ENCODE data around the gene GNB5.
A peak's percentile ranks its signal among the peaks of the same experiment; 100 is the strongest.
"Not testable (repeated sequence)": the region's sequence is repeated elsewhere in the genome, so short reads cannot be mapped to it uniquely, and the experiment has no call there.

The GNB5 gene

DNA sequence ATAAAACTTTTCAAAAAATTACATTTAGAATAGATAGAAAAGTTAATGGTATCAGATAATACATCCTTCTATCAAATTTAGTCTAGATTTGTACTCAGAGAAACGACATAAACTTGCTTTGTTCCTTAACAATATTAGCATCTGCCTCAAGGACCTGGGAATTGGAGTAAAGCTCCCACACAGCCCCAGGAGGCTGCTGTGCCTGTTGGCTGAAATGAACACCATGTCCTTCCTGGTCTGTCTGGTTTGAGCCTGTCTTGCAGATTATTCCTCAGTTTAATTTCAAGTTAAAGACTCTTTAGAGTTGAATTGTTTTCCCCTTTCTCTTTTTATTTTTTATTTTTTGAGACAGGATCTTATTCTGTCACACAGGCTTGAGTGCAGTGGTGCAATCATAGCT is 19.4 kb downstream of the GNB5 start:
- no peak for DNase-seq (ENCODE audit: low read depth)
- TF ChIP-seq, protein P1, sequence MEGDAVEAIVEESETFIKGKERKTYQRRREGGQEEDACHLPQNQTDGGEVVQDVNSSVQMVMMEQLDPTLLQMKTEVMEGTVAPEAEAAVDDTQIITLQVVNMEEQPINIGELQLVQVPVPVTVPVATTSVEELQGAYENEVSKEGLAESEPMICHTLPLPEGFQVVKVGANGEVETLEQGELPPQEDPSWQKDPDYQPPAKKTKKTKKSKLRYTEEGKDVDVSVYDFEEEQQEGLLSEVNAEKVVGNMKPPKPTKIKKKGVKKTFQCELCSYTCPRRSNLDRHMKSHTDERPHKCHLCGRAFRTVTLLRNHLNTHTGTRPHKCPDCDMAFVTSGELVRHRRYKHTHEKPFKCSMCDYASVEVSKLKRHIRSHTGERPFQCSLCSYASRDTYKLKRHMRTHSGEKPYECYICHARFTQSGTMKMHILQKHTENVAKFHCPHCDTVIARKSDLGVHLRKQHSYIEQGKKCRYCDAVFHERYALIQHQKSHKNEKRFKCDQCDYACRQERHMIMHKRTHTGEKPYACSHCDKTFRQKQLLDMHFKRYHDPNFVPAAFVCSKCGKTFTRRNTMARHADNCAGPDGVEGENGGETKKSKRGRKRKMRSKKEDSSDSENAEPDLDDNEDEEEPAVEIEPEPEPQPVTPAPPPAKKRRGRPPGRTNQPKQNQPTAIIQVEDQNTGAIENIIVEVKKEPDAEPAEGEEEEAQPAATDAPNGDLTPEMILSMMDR (IDR thresholded peaks at IDR 0.05; ENCODE audit: low read depth, low read length, missing control alignments): no peak
- H3K4me3 ChIP-seq (ENCODE audit: low read depth, low read length): no peak overlapping the region

DNA sequence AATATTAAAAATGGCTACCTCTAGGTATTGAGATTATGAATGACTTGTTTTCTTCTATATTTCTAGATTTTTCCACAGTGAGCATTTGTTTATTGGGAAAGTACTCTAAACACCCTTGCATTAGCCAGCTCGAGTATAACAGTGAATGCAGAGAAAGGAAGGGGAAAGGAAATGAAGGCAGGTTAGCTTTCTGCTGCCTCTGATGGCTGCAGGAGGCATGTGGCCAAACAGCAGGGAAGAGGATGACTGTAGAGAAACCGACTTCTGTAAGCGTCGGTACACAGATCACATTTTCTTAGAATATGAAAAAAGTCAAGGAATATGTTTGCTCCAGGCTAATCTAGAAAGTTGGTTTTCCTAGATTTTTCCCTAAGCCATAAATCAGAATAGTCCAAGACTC is 19.8 kb downstream of the GNB5 start:
- no peak for DNase-seq (ENCODE audit: low read depth)
- no peak overlapping the region for H3K4me3 ChIP-seq (ENCODE audit: low read depth, low read length)
- TF ChIP-seq, protein P1 (IDR thresholded peaks at IDR 0.05; ENCODE audit: low read depth, low read length, missing control alignments): no peak

DNA sequence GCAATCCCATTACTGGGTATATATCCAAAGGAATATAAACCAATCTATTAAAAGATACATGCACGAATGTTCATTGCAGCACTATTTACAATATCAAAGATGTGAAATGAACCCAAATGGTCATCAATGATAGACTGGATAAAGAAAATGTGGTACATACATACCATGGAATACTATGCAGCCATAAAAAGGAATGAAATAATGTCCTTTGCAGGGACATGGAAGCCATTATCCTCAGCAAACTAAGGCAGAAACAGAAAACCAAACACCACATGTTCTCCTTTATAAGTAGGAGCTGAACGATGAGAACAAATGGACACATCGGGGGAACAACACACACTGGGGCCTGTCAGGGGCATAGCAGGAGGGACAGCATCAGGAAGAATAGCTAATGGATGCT is 21.0 kb downstream of the GNB5 start:
- not testable (repeated sequence) for DNase-seq (ENCODE audit: low read depth); H3K4me3 ChIP-seq (ENCODE audit: low read depth, low read length)

DNA sequence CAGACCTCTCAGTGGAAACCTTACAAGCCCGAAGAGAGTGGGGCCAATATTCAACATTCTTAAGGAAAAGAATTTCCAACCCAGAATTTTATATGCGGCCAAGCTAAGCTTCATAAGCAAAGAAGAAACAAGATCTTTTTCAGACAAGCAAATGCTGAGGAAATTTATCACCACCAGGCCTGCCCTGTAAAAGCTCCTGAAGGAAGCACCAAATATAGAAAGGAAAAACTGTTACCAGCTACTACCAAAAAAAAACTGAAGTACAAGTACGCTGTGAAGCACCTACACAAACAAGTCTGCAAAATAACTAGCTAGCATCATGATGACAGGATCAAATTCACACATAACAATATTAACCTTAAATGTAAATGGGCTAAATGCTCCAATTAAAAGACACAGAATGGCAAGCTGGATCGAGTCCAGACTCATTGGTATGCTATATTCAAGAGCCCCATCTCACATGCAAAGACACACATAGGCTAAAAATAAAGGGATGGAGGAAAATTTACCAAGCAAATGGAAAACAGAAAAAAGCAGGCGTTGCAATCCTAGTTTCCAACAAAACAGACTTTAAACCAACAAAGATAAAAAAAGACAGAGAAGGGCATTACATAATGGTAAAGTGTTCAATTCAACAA is 25.6 kb downstream of the GNB5 start:
- DNase-seq (ENCODE audit: low read depth); H3K4me3 ChIP-seq (ENCODE audit: low read depth, low read length): not testable (repeated sequence)

DNA sequence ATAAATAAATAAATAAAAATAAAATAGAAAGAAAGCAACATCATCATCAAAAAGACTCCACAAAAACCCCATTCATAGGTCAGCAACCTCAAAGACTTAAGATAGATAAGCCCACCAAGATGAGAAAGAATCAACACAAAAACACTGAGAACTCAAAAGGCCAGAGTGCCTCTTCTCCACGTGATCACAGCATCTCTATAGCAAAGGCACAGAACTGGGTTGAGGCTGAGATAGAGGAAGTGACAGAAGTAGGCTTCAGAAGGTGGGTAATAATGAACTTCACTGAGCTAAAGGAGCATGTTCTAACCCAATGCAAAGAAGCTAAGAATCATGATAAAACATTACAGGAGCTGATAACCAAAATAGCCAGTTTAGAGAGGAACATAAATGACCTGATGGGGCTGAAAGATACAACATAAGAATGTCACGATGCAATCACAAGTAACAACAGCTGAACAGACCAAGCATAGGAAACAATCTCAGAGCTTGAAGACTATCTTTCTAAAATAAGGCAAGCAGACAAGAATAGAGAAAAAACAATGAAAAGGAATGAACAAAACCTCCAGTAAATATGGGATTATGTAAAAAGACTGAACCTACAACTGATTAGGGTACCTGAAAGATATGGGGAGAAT is 26.4 kb downstream of the GNB5 start:
- H3K4me3 ChIP-seq (ENCODE audit: low read depth, low read length): no peak overlapping the region
- DNase-seq (ENCODE audit: low read depth): no peak
- TF ChIP-seq, protein P1 (IDR thresholded peaks at IDR 0.05; ENCODE audit: low read depth, low read length, missing control alignments): no peak

DNA sequence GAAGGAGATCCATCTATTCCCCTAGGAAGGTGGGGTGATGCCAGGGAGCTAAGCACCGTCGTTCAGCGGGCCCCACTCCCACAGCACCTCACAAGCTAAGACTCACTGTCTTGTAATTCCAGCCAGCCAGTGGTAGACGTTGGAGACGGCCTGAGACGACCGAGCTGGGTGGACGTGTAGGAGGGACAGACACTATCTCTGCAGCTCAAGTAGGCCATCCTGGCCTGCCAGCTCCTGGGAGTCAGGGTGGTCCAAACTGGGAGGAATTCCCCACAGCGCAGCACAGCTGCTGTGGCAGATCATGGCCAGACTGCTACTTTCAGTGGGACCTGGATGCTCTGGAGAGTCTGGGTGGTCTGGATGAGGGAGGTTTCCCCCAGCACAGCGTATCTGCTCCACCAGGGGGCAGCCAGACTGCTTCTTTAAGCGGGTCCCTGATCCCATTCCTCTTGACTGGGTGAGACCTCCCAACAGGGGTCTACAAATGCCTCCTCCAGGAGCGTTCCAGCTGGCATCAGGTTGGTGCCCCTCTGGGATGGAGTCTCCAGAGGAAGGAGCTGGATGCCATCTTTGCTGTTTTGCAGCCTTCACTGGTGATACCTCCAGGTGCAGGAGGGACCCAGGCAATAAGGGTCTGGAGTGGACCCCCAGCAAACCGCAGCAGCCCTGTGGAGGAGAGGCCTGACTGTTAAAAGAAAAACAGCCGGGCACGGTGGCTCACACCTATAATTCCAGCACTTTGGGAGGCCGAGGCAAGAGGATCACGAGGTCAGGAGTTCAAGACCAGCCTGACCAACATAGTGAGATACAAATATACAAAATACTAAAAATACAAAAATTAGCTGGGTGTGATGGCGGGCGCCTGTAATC is 27.6 kb downstream of the GNB5 start:
- DNase-seq (ENCODE audit: low read depth): no peak
- TF ChIP-seq, protein P1 (IDR thresholded peaks at IDR 0.05; ENCODE audit: low read depth, low read length, missing control alignments): peak; percentile 50
- no peak overlapping the region for H3K4me3 ChIP-seq (ENCODE audit: low read depth, low read length)

DNA sequence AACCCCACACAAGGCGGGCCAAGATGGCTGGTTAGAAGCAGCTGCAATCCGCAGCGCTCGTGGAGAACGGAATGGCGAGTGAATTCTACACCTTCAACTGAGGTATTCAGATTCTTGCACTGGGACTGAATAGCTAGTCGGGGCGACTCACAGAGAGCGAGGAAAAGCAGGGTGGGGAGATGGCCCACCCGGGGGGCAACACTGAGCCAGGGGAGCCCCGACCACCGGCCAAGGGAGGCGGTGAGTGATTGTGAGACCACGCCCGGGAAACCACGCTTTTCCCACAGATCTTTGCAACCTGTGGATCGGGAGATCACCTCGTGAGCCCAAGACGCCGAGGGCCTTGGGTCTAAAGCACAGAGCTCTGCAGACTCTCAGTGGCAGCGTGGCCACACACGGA is 28.3 kb downstream of the GNB5 start:
- DNase-seq (ENCODE audit: low read depth): no peak
- TF ChIP-seq, protein P1 (IDR thresholded peaks at IDR 0.05; ENCODE audit: low read depth, low read length, missing control alignments): no peak
- H3K4me3 ChIP-seq (ENCODE audit: low read depth, low read length): no peak overlapping the region

All from GM12864 (cell line).